ENCODE results near the gene BCAS3.

Gene BCAS3

DNA sequence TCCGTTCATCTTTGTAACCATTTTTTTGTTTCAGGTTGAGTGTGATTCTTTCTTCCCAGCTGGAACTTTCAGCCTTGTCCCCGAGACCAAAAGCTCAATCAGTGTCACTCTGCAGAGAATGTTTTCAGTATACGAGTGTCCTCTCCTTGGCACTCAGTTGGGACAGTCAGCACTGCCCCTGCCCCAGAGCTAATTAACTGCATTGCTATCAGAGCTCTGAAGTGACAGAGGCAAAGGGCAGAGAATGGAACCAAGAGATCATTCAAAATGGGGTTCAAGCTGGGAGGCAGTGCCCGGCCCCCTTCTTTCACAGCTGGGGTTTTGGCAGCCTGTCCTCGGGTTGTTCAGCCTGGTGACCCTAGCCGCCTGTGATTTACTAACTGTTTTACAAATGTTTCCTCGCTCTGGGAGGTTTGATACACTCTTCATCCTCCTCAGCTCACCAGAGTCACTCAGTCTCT is 526.0 kb downstream of the BCAS3 start:
- Histone ChIP-seq H3K9ac (no peak overlapping the region), H3K27me3 (ENCODE audit: control insufficient read depth, insufficient read depth, low read length) (no peaks in the 10 kb centered on the region), H3K27ac (no peak overlapping the region), H3K4me1 (peaks cover 15% of the 10 kb centered on the region), H2AFZ (no peak overlapping the region), H3K9me3 (ENCODE audit: control insufficient read depth, low read length) (no peaks in the 10 kb centered on the region), H3K79me2 (no peaks in the 10 kb centered on the region), H3K36me3 (ENCODE audit: control insufficient read depth, insufficient read depth, low read length) (no peaks in the 10 kb centered on the region), H3K4me3 (ENCODE audit: low read depth, low read length) (no peak overlapping the region), H3K4me2 (ENCODE audit: low read length) (no peak overlapping the region)
- TF ChIP-seq, protein P1, sequence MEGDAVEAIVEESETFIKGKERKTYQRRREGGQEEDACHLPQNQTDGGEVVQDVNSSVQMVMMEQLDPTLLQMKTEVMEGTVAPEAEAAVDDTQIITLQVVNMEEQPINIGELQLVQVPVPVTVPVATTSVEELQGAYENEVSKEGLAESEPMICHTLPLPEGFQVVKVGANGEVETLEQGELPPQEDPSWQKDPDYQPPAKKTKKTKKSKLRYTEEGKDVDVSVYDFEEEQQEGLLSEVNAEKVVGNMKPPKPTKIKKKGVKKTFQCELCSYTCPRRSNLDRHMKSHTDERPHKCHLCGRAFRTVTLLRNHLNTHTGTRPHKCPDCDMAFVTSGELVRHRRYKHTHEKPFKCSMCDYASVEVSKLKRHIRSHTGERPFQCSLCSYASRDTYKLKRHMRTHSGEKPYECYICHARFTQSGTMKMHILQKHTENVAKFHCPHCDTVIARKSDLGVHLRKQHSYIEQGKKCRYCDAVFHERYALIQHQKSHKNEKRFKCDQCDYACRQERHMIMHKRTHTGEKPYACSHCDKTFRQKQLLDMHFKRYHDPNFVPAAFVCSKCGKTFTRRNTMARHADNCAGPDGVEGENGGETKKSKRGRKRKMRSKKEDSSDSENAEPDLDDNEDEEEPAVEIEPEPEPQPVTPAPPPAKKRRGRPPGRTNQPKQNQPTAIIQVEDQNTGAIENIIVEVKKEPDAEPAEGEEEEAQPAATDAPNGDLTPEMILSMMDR (IDR thresholded peaks at IDR 0.05) = no peak

DNA sequence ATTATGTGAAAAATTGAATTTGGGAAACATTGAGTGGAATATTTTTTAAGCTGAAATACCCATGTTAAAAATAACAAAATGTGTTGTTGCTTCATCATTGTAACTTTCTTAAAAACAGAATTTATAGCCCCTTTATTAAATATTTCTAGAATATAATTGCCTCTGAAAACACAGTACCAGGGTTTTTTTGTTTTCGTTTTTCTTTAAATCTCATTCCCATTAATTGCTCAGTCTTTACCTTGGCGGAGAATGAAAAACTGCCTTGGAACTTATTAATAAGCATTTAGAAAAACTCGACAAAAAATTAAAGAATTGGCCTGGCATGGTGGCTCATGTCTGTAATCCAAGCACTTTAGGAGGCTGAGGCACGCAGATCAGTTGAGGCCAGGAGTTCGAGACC is 526.8 kb downstream of the BCAS3 start:
- no peaks in the 10 kb centered on the region for H3K36me3 ChIP-seq (ENCODE audit: control insufficient read depth, insufficient read depth, low read length)
- TF ChIP-seq, protein P1 (IDR thresholded peaks at IDR 0.05) = no peak
- H3K27me3 ChIP-seq (ENCODE audit: control insufficient read depth, insufficient read depth, low read length) = no peaks in the 10 kb centered on the region
- no peak overlapping the region for H2AFZ ChIP-seq
- no peak overlapping the region for H3K27ac ChIP-seq
- H3K9ac ChIP-seq = no peak overlapping the region
- H3K4me3 ChIP-seq (ENCODE audit: low read depth, low read length) = no peak overlapping the region
- no peak overlapping the region for H3K4me2 ChIP-seq (ENCODE audit: low read length)
- H3K4me1 ChIP-seq = peaks cover 17% of the 10 kb centered on the region
- no peaks in the 10 kb centered on the region for H3K79me2 ChIP-seq
- H3K9me3 ChIP-seq (ENCODE audit: control insufficient read depth, low read length) = no peaks in the 10 kb centered on the region

DNA sequence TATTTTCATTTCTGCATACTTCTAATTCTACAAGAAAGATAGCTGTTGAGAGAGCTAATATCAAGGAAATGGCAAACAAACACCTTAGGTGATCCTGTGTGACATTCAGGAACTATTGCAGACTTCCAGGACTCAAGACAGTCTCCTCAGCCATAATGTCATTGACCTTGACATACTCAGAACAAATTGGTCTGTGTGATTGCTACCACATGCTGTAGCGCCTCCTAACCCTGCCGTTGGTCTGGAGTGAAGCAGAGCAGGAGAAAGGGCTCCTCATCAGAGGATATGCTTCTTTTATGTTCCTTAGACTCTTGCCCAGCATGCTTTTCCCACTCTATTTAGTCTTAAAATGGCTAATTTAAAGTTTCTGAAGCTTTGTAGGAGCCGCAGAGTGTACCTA is 527.8 kb downstream of the BCAS3 start:
- Histone ChIP-seq H3K36me3 (ENCODE audit: control insufficient read depth, insufficient read depth, low read length) (no peaks in the 10 kb centered on the region), H3K9me3 (ENCODE audit: control insufficient read depth, low read length) (no peaks in the 10 kb centered on the region), H3K4me3 (ENCODE audit: low read depth, low read length) (no peak overlapping the region), H2AFZ (no peak overlapping the region), H3K27me3 (ENCODE audit: control insufficient read depth, insufficient read depth, low read length) (no peaks in the 10 kb centered on the region), H3K4me1 (peaks cover 19% of the 10 kb centered on the region), H3K9ac (no peak overlapping the region), H3K27ac (no peak overlapping the region), H3K79me2 (no peaks in the 10 kb centered on the region), H3K4me2 (ENCODE audit: low read length) (no peak overlapping the region)
- TF ChIP-seq, protein P1 (IDR thresholded peaks at IDR 0.05) = no peak

DNA sequence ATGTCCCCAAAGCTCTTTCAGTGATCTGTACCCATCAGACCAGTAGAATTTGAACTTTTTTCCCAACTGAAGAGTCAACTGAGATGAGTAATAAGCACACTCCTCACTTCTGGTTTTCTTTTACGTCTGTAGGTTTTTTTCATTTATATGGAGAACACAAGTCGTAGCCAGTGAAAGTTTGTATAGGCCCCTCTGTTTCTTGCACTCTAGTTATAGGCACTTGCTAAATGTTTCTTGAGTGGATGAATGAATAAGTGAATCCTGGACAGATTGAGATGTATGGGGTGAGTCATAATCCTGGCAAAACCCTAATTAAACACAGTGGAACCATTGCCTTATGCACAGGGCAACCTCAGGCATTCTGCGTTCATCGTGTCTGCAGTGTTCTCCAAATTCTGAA is 528.3 kb downstream of the BCAS3 start:
- no peak overlapping the region for H2AFZ ChIP-seq
- H3K9me3 ChIP-seq (ENCODE audit: control insufficient read depth, low read length) = no peaks in the 10 kb centered on the region
- H3K36me3 ChIP-seq (ENCODE audit: control insufficient read depth, insufficient read depth, low read length) = no peaks in the 10 kb centered on the region
- no peak overlapping the region for H3K4me2 ChIP-seq (ENCODE audit: low read length)
- TF ChIP-seq, protein P1 (IDR thresholded peaks at IDR 0.05) = no peak
- no peak overlapping the region for H3K9ac ChIP-seq
- peaks cover 19% of the 10 kb centered on the region for H3K4me1 ChIP-seq
- no peaks in the 10 kb centered on the region for H3K27me3 ChIP-seq (ENCODE audit: control insufficient read depth, insufficient read depth, low read length)
- H3K4me3 ChIP-seq (ENCODE audit: low read depth, low read length) = no peak overlapping the region
- no peak overlapping the region for H3K27ac ChIP-seq
- H3K79me2 ChIP-seq = no peaks in the 10 kb centered on the region

DNA sequence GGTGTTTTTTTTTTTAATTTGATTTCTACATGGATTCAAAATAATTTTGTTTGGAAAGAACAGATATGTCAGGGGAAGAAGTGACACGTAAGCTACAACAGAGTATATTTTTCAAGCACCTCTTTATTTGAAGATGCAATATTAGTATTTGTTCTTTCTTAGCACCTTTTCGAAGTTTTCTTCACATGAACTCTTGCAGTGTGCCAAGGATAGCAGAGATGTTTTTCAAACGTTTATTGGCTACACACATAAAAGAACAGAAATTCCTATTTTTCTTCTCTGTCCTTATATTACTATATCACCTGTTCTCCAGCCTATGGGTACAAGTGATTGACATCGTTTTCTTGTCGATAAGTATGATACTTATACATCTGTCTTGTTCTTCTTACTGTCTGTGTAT is 529.3 kb downstream of the BCAS3 start:
- Histone ChIP-seq H3K27ac (no peak overlapping the region), H3K9me3 (ENCODE audit: control insufficient read depth, low read length) (no peaks in the 10 kb centered on the region), H3K4me3 (ENCODE audit: low read depth, low read length) (no peak overlapping the region), H3K4me2 (ENCODE audit: low read length) (no peak overlapping the region), H3K4me1 (peaks cover 15% of the 10 kb centered on the region), H3K9ac (no peak overlapping the region), H3K36me3 (ENCODE audit: control insufficient read depth, insufficient read depth, low read length) (no peaks in the 10 kb centered on the region), H2AFZ (no peak overlapping the region), H3K79me2 (no peaks in the 10 kb centered on the region), H3K27me3 (ENCODE audit: control insufficient read depth, insufficient read depth, low read length) (no peaks in the 10 kb centered on the region)
- TF ChIP-seq, protein P1 (IDR thresholded peaks at IDR 0.05) = no peak
